Astrocyte (in vitro differentiated cells and primary cell): ENCODE measurements around the gene KDM4B.
"Not testable (repeated sequence)": the region's sequence is repeated elsewhere in the genome, so short reads cannot be mapped to it uniquely, and the experiment has no call there.

ENCODE experiments used
- EZH2 ChIP-seq: IDR thresholded peaks from 2 replicates; pipeline ENCODE4 v1.6.1; 2012; ENCODE audit warnings: mild to moderate bottlenecking, low read length, inconsistent platforms; ENCODE audit not compliant: insufficient read depth
- TF ChIP-seq, protein P1 (sequence below): IDR thresholded peaks from 2 replicates; pipeline ENCODE4 v1.5.1; 2011; ENCODE audit warnings: low read depth, mild to moderate bottlenecking, inconsistent platforms, low read length, moderate library complexity; ENCODE audit not compliant: insufficient read depth

GRCh38 chr19:4954320-4955149 lies 14.4 kb upstream of the KDM4B start:
- TF ChIP-seq, protein P1, sequence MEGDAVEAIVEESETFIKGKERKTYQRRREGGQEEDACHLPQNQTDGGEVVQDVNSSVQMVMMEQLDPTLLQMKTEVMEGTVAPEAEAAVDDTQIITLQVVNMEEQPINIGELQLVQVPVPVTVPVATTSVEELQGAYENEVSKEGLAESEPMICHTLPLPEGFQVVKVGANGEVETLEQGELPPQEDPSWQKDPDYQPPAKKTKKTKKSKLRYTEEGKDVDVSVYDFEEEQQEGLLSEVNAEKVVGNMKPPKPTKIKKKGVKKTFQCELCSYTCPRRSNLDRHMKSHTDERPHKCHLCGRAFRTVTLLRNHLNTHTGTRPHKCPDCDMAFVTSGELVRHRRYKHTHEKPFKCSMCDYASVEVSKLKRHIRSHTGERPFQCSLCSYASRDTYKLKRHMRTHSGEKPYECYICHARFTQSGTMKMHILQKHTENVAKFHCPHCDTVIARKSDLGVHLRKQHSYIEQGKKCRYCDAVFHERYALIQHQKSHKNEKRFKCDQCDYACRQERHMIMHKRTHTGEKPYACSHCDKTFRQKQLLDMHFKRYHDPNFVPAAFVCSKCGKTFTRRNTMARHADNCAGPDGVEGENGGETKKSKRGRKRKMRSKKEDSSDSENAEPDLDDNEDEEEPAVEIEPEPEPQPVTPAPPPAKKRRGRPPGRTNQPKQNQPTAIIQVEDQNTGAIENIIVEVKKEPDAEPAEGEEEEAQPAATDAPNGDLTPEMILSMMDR: not testable (repeated sequence)
- TF ChIP-seq EZH2: not testable (repeated sequence)
